ENCODE results near the gene MACROD1. TPM values are rescaled to one million over a fixed set of nuclear protein-coding genes. Genes with fewer than 3 reads are reported as not detected.
A peak's percentile ranks its signal among the peaks of the same experiment; 100 is the strongest.

MACROD1 gene
- total RNA-seq, 2 donors from 2014 or later = 11.0 to 25.3 TPM

GRCh38 chr11:64036087-64037026 is 129.6 kb downstream of the MACROD1 start:
- H3K27ac Mint-ChIP-seq = no peak overlapping the region
- no peak for DNase-seq (ENCODE audit: low spot score in 2 of 2)
- H3K36me3 Mint-ChIP-seq = peaks cover 4% of the 10 kb centered on the region in 2 donors
- H3K9me3 Mint-ChIP-seq = no peaks in the 10 kb centered on the region
- peak in 1 of 2 donors; percentile 36 for ATAC-seq

DNA sequence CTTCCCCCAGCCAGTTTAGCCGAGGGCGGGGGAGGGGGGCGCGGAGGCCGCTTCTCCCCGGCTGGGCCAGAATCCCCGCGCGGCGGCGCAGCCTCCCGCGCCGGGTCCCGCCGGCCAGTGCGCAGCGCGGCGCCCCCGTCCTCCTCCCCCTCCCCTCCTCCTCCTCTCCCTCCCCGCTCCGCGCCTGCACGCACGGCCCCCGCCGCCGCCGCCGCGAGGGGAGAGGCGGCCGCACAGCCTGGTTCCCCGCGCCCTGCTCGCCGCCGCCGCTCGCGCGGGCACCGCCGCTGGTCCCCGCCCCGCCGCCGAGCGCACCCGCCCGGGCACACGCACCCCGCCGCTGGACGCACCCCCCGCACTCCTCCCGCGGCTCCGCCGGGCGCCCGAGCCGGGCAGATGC is 130.3 kb downstream of the MACROD1 start, which contains the start of gene FLRT1:
TSS of gene FLRT1 (plus strand) at position 356 of the 400 bp plus-strand sequence. CDS start 80,337 bp downstream, outside the sequence.
- no peak for DNase-seq (ENCODE audit: low spot score in 2 of 2)
- no peaks in the 10 kb centered on the region for H3K9me3 Mint-ChIP-seq
- no peak for ATAC-seq
- no peak within 1 kb of the TSS for H3K27ac Mint-ChIP-seq
- H3K36me3 Mint-ChIP-seq = peaks cover 4% of the 10 kb centered on the region in 2 donors

DNA sequence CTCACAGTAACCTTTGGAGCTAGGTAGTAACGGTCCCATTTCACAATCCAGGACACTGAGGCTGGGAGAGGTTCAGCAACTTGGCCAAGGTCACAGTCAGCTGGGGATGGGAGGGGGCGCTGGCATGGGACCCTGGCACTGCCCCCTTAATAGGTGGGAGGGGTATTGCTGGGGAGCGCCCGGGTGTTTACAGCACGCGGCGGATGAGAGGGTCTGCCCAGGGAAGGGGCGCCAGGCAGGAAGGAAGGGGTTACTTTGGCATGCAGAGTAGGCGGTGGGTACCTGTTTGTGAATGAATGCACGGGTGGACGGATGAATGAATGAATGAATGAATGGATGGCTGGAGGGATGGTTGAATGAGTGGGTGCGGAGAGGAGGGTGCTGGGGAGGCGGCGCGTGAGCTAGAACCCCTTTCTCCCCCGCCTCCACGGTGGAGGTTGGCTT is 130.8 kb downstream of the MACROD1 start:
- Mint-ChIP-seq H3K27ac (no peak overlapping the region), H3K36me3 (peaks cover 4% of the 10 kb centered on the region in 2 donors), H3K9me3 (no peaks in the 10 kb centered on the region)
- ATAC-seq (no peak), DNase-seq (ENCODE audit: low spot score in 2 of 2) (no peak)

- ATAC-seq = no peak
- no peak overlapping the region for H3K27ac Mint-ChIP-seq
These were observed 131.5 kb downstream of the MACROD1 start for GRCh38 chr11:64034411-64034811.

GRCh38 chr11:64032050-64032449 is 133.9 kb downstream of the MACROD1 start:
- no peak for DNase-seq (ENCODE audit: low spot score in 2 of 2)
- Mint-ChIP-seq H3K36me3 (peaks cover 4% of the 10 kb centered on the region in 2 donors), H3K9me3 (no peaks in the 10 kb centered on the region), H3K27ac (no peak overlapping the region)
- no peak for ATAC-seq

More at GRCh38 chr11:64034411-64034811, 131.5 kb downstream of the MACROD1 start:
- DNase-seq (ENCODE audit: low spot score in 2 of 2) = no peak
- H3K36me3 Mint-ChIP-seq = peaks cover 4% of the 10 kb centered on the region in 2 donors
- no peaks in the 10 kb centered on the region for H3K9me3 Mint-ChIP-seq

GRCh38 chr11:64031001-64031400 is 134.9 kb downstream of the MACROD1 start:
- ATAC-seq (no peak), DNase-seq (ENCODE audit: low spot score in 2 of 2) (no peak)
- H3K36me3 Mint-ChIP-seq = peaks cover 4% of the 10 kb centered on the region in 2 donors
- H3K27ac Mint-ChIP-seq = no peak overlapping the region
- H3K9me3 Mint-ChIP-seq = no peaks in the 10 kb centered on the region

GRCh38 chr11:64029773-64030172 is 136.1 kb downstream of the MACROD1 start:
- ATAC-seq (no peak), DNase-seq (ENCODE audit: low spot score in 2 of 2) (no peak)
- Mint-ChIP-seq H3K9me3 (no peaks in the 10 kb centered on the region), H3K36me3 (no peaks in the 10 kb centered on the region), H3K27ac (no peak overlapping the region)

DNA sequence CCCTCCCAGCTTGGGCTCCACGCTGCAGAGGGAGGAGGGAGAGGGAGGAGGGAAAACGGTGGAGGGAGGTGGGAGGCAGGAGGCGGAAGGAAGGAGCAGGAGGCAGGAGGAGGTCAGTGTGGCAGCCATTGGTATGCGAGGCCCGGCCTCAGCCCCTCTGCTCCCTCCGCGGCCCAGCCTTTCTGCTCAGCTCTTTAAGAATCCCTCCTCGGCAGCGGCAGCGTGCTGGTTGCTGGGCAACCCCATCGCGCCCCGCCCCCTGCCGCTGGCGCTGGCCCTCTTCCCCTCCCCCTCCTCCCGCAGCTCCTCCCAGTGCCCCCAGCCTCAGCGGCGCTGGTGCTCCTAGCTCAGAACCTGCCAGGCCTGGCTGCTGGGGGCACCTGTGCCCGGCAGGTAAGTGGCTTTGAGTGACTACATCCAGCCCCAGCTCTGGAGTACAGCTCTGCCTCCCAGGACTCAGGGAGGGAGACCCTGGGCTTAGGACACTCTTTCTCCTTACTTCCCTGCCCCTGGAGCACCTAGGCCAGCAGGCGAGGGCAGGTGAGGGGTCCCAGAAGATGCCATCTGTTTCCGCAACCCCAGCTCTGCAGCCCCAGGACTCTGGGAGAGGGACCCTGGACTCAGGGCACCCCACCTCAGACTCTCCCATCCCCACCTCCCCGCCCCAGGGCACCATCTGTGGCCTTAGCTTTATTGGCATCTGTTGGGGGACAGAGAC is 137.4 kb downstream of the MACROD1 start:
- no peak overlapping the region for H3K27ac Mint-ChIP-seq
- no peak for DNase-seq (ENCODE audit: low spot score in 2 of 2)

DNA sequence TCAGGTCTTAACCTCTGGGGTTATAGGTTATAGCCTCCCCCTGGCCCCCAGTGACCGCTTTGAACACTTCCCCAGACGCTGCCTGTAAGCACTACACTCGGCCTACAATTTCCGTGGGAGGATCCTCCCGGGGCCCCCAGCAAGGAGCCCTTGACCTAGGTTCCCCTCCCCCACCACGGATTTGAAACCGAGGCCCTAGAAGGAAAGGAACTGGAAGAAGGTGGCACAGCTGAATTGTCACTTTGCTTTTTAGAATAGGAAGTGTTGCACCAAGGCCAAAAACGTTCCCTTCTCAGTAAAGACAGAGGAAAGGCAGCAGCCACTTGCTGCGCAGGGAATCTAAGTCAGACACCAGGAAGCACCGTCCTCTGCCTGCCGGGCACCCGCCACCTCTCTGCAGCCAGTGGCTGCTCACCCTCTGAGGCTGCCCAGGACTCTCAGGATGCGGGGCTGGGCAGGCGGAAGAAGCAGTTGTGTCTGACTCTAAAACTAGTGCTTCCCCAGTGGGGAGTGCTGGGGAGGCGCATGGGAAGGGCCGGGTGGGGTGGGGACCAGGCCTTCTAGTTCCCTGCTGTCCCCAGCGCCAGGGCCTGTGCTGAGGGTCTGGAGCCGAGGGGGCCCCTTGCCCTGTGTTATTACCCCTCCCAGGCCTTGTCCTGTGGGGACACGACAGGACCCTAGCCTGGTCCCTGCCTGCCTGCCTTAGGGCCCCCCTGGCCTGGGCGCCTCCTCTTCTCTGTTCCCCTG is 138.1 kb downstream of the MACROD1 start:
- no peaks in the 10 kb centered on the region for H3K36me3 Mint-ChIP-seq

More for the DNA sequence above, 137.4 kb downstream of the MACROD1 start:
- Mint-ChIP-seq H3K9me3 (no peaks in the 10 kb centered on the region), H3K36me3 (no peaks in the 10 kb centered on the region)
- no peak for ATAC-seq

GRCh38 chr11:64026575-64027205 is 139.2 kb downstream of the MACROD1 start:
- H3K9me3 Mint-ChIP-seq = no peaks in the 10 kb centered on the region
- no peak for DNase-seq (ENCODE audit: low spot score in 2 of 2)
- H3K27ac Mint-ChIP-seq = no peak overlapping the region
- ATAC-seq = no peak
- H3K36me3 Mint-ChIP-seq = no peaks in the 10 kb centered on the region

More for the DNA sequence above, 138.1 kb downstream of the MACROD1 start:
- H3K27ac Mint-ChIP-seq = no peak overlapping the region
- DNase-seq (ENCODE audit: low spot score in 2 of 2) = no peak
- H3K9me3 Mint-ChIP-seq = no peaks in the 10 kb centered on the region
- ATAC-seq = no peak

DNA sequence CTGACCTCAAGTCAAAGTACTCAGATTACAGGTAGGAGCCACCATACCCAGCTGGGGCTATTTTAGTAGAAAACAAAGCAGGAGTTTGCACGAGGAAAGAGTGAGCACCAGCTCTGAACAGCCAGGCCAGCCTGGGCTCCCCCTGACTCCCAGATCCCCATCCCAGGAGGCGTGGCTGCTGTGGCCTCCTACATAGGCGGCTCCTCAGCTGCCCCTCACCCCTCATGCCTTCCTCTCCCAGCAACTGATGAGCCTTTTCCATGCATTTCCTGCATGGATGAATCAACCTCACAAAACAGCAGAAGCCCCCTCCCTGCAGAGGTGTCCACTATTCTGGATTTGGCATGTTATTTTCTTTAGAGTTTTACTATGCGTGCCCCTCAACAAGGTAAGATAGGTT is 140.7 kb downstream of the MACROD1 start:
- Mint-ChIP-seq H3K27ac (no peak overlapping the region), H3K36me3 (no peaks in the 10 kb centered on the region), H3K9me3 (no peaks in the 10 kb centered on the region)
- DNase-seq (ENCODE audit: low spot score in 2 of 2) (no peak), ATAC-seq (no peak)

GRCh38 chr11:64023712-64024710 is 141.9 kb downstream of the MACROD1 start:
- no peak for DNase-seq (ENCODE audit: low spot score in 2 of 2)
- H3K9me3 Mint-ChIP-seq = no peaks in the 10 kb centered on the region
- no peak for ATAC-seq
- H3K36me3 Mint-ChIP-seq = no peaks in the 10 kb centered on the region
- peak overlapping the region in 1 of 2 donors; percentile 19 for H3K27ac Mint-ChIP-seq

DNA sequence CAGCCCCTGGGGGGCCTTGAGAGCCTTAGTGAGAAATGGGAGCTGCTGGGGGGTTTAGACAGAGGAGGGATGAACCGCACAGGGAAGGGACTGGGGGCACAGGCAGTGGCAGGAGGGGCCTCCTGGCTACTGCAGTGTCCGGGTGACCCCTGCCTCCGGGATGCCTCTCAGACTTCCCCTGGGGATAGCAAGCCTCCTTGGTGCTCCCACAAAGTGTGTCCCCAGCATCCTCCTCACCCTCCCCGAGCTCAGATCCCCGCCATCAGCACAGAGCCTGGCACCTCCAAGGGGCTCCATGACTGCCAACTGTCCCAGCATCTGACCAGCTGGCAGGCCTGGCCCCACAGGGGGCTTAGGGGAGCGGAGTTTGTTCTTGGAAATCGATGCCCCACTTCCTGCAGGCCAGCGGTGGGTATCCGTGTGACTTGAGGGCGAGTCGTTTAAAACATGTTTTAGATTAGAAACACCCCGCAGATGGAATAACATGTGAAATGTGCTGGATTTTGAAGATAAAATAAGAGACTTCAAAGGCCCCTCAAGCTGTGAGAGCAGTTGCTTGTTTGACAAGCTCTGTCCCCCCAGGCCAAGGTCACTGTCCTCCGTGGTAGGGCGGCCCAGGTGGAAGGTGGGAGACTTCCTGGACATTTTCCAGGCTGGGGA is 143.7 kb downstream of the MACROD1 start:
- Mint-ChIP-seq H3K36me3 (no peaks in the 10 kb centered on the region), H3K9me3 (no peaks in the 10 kb centered on the region), H3K27ac (no peak overlapping the region)
- no peak for ATAC-seq
- DNase-seq (ENCODE audit: low spot score in 2 of 2) = no peak

DNA sequence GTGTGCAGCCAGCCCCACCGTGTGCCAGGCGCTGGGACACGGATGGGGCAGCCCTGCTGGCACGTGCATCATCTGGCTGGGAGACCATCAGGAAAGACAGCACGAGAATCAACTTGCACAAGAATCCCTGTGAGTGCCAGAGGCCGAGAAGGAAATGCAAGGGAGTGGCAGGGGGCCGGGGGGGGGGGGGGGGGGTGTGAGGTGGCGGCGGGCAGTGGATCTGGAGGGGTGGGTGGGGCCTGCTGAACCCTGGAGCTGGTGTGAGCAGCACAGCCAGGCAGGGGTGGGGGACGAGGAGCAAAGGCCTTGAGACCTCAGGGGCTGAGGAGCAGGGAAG is 144.2 kb downstream of the MACROD1 start:
- no peaks in the 10 kb centered on the region for H3K36me3 Mint-ChIP-seq
- no peak overlapping the region for H3K27ac Mint-ChIP-seq
- H3K9me3 Mint-ChIP-seq = no peaks in the 10 kb centered on the region
- ATAC-seq (no peak), DNase-seq (ENCODE audit: low spot score in 2 of 2) (no peak)
